SK-N-SH (cell line): Measurements from ENCODE around the gene TBC1D17. TPM values are rescaled to one million over a fixed set of nuclear protein-coding genes. Genes with fewer than 3 reads are reported as not detected.

Source experiments
- CTCF ChIA-PET: fragments of 300-600, 350-600 bp; formaldehyde crosslinking; extraction: SDS; loops from one replicate; lab custom pipeline; 2021; lab: Yijun Ruan, JAX
- POLR2A ChIA-PET: fragments of 350-600 bp; sonication (Branson Sonifier 250); formaldehyde crosslinking; extraction: SDS; loops from one replicate; lab custom pipeline; 2020; ENCODE audit warnings: antibody characterized with exemption, inconsistent platforms; lab: Yijun Ruan, JAX
- DNase-seq: peaks from one replicate; pipeline ENCODE4 v3.0.0; 2012
- H2AFZ ChIP-seq: fragments of 200-600 bp; sonication (generic); 2 replicates; pipeline ENCODE4 v1.8.1; 2016; ENCODE audit warnings: antibody characterized with exemption, mild to moderate bottlenecking, low read depth
- H3F3A ChIP-seq: fragments of 200-600 bp; sonication (generic); replicated peaks from 2 replicates; pipeline ENCODE3; 2016; ENCODE audit warnings: antibody characterized with exemption, mild to moderate bottlenecking; ENCODE audit not compliant: insufficient read depth
- H3K27ac ChIP-seq, 2 experiments: fragments of 200-500 bp in 1 of 2; fragments of 200-600 bp in 1 of 2; sonication (Bioruptor generic) in 1 of 2; sonication (generic), shearing (Covaris generic) in 1 of 2; 2 replicates each; pipeline versions ENCODE4 v1.5.1 to v1.6.1; 2014 to 2016; ENCODE audit warnings: low read depth in 2 of 2, inconsistent platforms in 1 of 2, low read length in 1 of 2, mild to moderate bottlenecking in 1 of 2, mixed read lengths in 1 of 2
- H3K27me3 ChIP-seq: fragments of 200-600 bp; sonication (generic), shearing (Covaris generic); 2 replicates; pipeline ENCODE4 v1.6.1; 2016; ENCODE audit warnings: mixed run types; ENCODE audit not compliant: insufficient read depth
- H3K36me3 ChIP-seq, 2 experiments: fragments of 200-500 bp in 1 of 2; fragments of 200-600 bp in 1 of 2; sonication (Bioruptor generic) in 1 of 2; sonication (generic) in 1 of 2; replicated peaks in 1 of 2; 2 replicates each; pipeline versions ENCODE3 to v1.5.1; 2014 to 2016; ENCODE audit warnings: low read length in 1 of 2, mild to moderate bottlenecking in 1 of 2; ENCODE audit not compliant: insufficient read depth in 2 of 2, control insufficient read depth in 1 of 2
- H3K4me1 ChIP-seq, 2 experiments: fragments of 200-500 bp in 1 of 2; fragments of 200-600 bp in 1 of 2; sonication (Bioruptor generic) in 1 of 2; sonication (generic), shearing (Covaris generic) in 1 of 2; 2 replicates each; pipeline versions ENCODE4 v1.5.1 to v1.6.1; 2014 to 2016; ENCODE audit warnings: low read depth in 1 of 2, low read length in 1 of 2, mixed run types in 1 of 2; ENCODE audit not compliant: insufficient read depth in 2 of 2, control insufficient read depth in 1 of 2
- H3K4me2 ChIP-seq: fragments of 200-600 bp; sonication (generic), shearing (Covaris generic); 2 replicates; pipeline ENCODE4 v1.6.1; 2017; ENCODE audit warnings: mixed run types
- H3K4me3 ChIP-seq, 2 experiments: fragments of 200-500 bp in 1 of 2; fragments of 200-600 bp in 1 of 2; sonication (Bioruptor generic) in 1 of 2; sonication (generic), shearing (Covaris generic) in 1 of 2; 2 replicates each; pipeline versions ENCODE4 v1.5.1 to v1.8.1; 2014 to 2016; ENCODE audit warnings: low read depth in 2 of 2, inconsistent platforms in 1 of 2, low read length in 1 of 2, mild to moderate bottlenecking in 1 of 2, mixed read lengths in 1 of 2, moderate library complexity in 1 of 2
- H3K79me2 ChIP-seq: fragments of 200-600 bp; sonication (generic); 2 replicates; pipeline ENCODE4 v1.8.1; 2017; ENCODE audit warnings: mild to moderate bottlenecking; ENCODE audit not compliant: insufficient read depth
- H3K9ac ChIP-seq: fragments of 200-600 bp; sonication (generic); 2 replicates; pipeline ENCODE4 v1.6.1; 2017; ENCODE audit warnings: mixed run types
- H3K9me2 ChIP-seq: fragments of 200-600 bp; sonication (generic); 2 replicates; pipeline ENCODE4 v1.6.1; 2017; ENCODE audit warnings: mixed run types
- H3K9me3 ChIP-seq: fragments of 200-600 bp; sonication (generic); 2 replicates; pipeline ENCODE4 v1.6.1; 2017; ENCODE audit warnings: mixed run types, mild to moderate bottlenecking, moderate library complexity
- H4K20me1 ChIP-seq: fragments of 200-600 bp; sonication (generic); 2 replicates; pipeline ENCODE4 v1.6.1; 2017; ENCODE audit warnings: mild to moderate bottlenecking, mixed run types; ENCODE audit not compliant: insufficient read depth
- FOXM1 ChIP-seq: IDR thresholded peaks from 2 replicates; pipeline ENCODE4 v1.4.0; 2012; ENCODE audit warnings: low read depth, mild to moderate bottlenecking
- MXI1 ChIP-seq: IDR thresholded peaks from 2 replicates; pipeline ENCODE4 v1.6.1; 2012; ENCODE audit warnings: mild to moderate bottlenecking, low read depth, low read length, improper control_type of control experiment
- RCOR1 ChIP-seq: fragments of 150-350 bp; IDR thresholded peaks from 2 replicates; pipeline ENCODE4 v1.6.1; 2017; ENCODE audit warnings: antibody characterized with exemption, low read length
- RFX5 ChIP-seq: IDR thresholded peaks from 2 replicates; pipeline ENCODE4 v1.6.1; 2012; ENCODE audit warnings: mild to moderate bottlenecking, improper control_type of control experiment, low read length
- SIN3A ChIP-seq: IDR thresholded peaks from 2 replicates; pipeline ENCODE4 v1.6.1; 2012; ENCODE audit warnings: low read depth, mild to moderate bottlenecking, low read length, moderate library complexity, borderline replicate concordance
- TAF1 ChIP-seq: IDR thresholded peaks from 2 replicates; pipeline ENCODE4 v1.6.1; 2012; ENCODE audit warnings: low read depth, mild to moderate bottlenecking, low read length, moderate library complexity, borderline replicate concordance
- TCF12 ChIP-seq: IDR thresholded peaks from 2 replicates; pipeline ENCODE4 v1.4.0; 2012
- YY1 ChIP-seq: IDR thresholded peaks from 2 replicates; pipeline ENCODE4 v1.4.0; 2012; ENCODE audit warnings: low read depth, mild to moderate bottlenecking
- WGBS: methylation state at CpG from one replicate; pipeline ENCODE4 v1.1.6; 2017; ENCODE audit warnings: low lambda C conversion rate; 5-methylcytosine and 5-hydroxymethylcytosine counted together
- polyA plus RNA-seq, 3 experiments: library from polyadenylated mRNA; depleted of rRNA; stranded (reverse); fragments of >200 nt; gene quantifications; 2 replicates each; pipeline ENCODE4 v1.2.3, GENCODE V29; 2012
- TF ChIP-seq, protein P1 (sequence below): IDR thresholded peaks from 2 replicates; pipeline ENCODE4 v1.4.0; 2012; ENCODE audit warnings: low read depth

Gene TBC1D17
- polyA plus RNA-seq, 1 of the 3 experiments (the other 2 are of a cell fraction), result 28.3 TPM

DNA sequence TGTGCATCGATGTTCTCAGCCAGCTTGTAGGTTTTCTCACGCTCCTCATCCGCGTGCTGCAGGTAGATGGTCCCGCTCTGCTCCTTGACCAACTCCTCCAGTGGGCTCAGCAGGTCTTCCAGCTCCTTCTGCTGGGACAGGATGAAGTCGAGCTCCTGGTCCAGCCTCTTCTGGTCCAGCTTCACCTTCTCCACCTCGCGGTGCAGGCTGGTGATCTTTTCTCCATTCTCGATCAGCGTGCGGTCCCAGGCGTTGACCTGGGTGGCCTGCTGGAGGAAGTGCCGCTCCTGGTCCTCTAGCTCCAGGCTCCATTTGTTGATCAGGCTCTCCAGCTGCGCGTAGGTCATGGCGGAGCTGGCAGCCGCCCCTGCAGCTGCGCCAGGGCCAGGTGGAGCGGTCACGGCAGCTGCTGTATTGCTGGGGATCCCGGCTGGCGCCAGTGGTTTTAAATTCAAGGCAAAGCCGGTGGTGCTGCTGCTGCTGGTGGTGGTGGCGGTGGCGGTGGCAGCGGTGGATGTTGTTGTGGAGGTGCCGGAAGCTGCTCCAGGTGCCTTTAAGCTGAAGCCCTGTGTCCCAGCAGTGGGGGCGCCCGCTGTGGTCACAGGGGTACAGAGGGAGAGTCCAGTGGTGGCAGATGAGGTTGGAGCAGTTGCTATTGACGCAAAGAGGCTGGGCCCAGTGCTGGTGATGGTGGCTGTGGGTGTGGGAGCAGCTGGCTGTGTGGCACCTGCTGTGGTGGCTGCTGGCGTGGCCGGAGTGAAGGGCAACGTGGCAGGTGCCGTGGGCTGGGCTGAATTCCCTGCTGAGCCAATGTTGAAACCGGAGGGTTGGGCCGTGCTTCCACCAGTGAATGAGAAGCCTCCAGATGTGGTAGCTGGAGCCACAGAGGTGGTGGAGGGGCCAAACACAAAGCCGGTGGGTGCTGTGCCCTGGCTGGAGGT lies 31.2 kb downstream of the TBC1D17 start:
- no peaks in the 10 kb centered on the region for H3K9me2 ChIP-seq
- TF ChIP-seq RCOR1 (no peak), MXI1 (no peak)
- H3F3A ChIP-seq, result peaks cover 4% of the 10 kb centered on the region
- peaks cover 4% of the 10 kb centered on the region; the same call in 1 of the 2 replicates for H4K20me1 ChIP-seq
- ChIA-PET CTCF (interaction anchor here (0.8 kb wide), 1 partner anchor 18 kb away, joined by 3 read pairs; no protein-coding TSS in a partner anchor), POLR2A (interaction anchor here (1.0 to 1.2 kb wide), 2 partner anchors 11 to 21 kb away, joined by 3 read pairs; partner anchors contain the start of genes ATF5 and NUP62)
- H3K9me3 ChIP-seq, result no peaks in the 10 kb centered on the region
- no peak overlapping the region for H2AFZ ChIP-seq
- H3K27ac ChIP-seq, result no peak overlapping the region
- H3K4me3 ChIP-seq, result no peak overlapping the region
- H3K36me3 ChIP-seq, result peaks cover 4 to 20% of the 10 kb centered on the region in 2 experiments
- 96% methylated on average over 35 of the region's 37 CpGs for WGBS
- H3K4me1 ChIP-seq, result no peaks in the 10 kb centered on the region
- DNase-seq, result no peak
- no peaks in the 10 kb centered on the region for H3K27me3 ChIP-seq
- peaks cover 11% of the 10 kb centered on the region; the same call in 1 of the 2 replicates for H3K79me2 ChIP-seq
- no peak overlapping the region for H3K4me2 ChIP-seq
- no peak overlapping the region for H3K9ac ChIP-seq

DNA sequence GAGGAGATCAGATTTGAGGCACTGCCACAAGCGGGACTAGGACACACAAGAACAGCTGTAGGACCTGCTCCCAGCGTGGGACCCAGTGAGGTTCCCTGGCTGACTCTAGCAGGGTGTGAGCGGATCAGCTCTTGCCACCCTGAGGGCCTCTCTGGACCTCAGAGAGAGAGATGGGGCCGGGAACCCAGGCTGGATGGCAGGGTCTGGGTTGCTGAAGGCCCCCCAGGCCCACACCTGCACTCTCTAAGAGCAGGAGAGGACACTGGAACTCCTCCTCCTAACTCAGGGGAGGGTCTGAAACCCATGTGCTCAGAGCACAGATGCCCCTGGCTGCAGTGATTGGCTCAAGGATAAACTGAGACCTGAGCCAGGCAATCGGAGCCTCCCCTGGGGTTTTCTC lies 32.7 kb downstream of the TBC1D17 start:
- WGBS, result 92% methylated on average over 2 of the region's 5 CpGs
- H3K9me2 ChIP-seq, result no peaks in the 10 kb centered on the region
- H3K4me2 ChIP-seq, result no peak overlapping the region
- no peak overlapping the region for H3K27ac ChIP-seq
- H3K4me3 ChIP-seq, result no peak overlapping the region
- H3F3A ChIP-seq, result no peaks in the 10 kb centered on the region
- H2AFZ ChIP-seq, result no peak overlapping the region
- TF ChIP-seq TCF12 (no peak), RFX5 (no peak), FOXM1 (no peak), YY1 (no peak), SIN3A (no peak), TAF1 (no peak)
- TF ChIP-seq, protein P1, sequence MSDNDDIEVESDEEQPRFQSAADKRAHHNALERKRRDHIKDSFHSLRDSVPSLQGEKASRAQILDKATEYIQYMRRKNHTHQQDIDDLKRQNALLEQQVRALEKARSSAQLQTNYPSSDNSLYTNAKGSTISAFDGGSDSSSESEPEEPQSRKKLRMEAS, result no peak
- H4K20me1 ChIP-seq, result peaks cover 9% of the 10 kb centered on the region; the same call in 1 of the 2 replicates
- no peak for DNase-seq
- H3K4me1 ChIP-seq, result no peaks in the 10 kb centered on the region
- no peaks in the 10 kb centered on the region for H3K9me3 ChIP-seq
- no peak overlapping the region for H3K9ac ChIP-seq
- H3K36me3 ChIP-seq, result peaks cover 8 to 23% of the 10 kb centered on the region in 2 experiments
- peaks cover 17% of the 10 kb centered on the region; the same call in 1 of the 2 replicates for H3K79me2 ChIP-seq
- ChIA-PET POLR2A (no interaction called here), CTCF (interaction anchor here (0.9 to 1.1 kb wide), 3 partner anchors 12 to 28 kb away, joined by 3 to 4 read pairs (median 3); partner anchors contain the start of genes ATF5 and NUP62)
- H3K27me3 ChIP-seq, result no peaks in the 10 kb centered on the region
